D721Med (cell line): Measurements from ENCODE around the gene ATXN1.

Experiments
- DNase-seq: peaks from one replicate; pipeline ENCODE4 v3.0.0; 2011; ENCODE audit warnings: low spot score; ENCODE audit not compliant: insufficient read length
- FAIRE-seq: peaks from 2 replicates; lab custom pipeline; 2011; peaks lifted over from hg19 to GRCh38; lab: Jason Lieb, UNC
- CTCF ChIP-seq: IDR thresholded peaks from 2 replicates; pipeline ENCODE4 v1.5.1; 2012; ENCODE audit warnings: mild to moderate bottlenecking, control low read depth; ENCODE audit not compliant: insufficient read depth; ENCODE audit errors: missing control alignments

The ATXN1 gene

GRCh38 chr6:16355699-16356446 is 405.4 kb downstream of the ATXN1 start:
- no peak for DNase-seq
- no peak for TF ChIP-seq CTCF
- FAIRE-seq = no peak

GRCh38 chr6:16355238-16355637 is 406.0 kb downstream of the ATXN1 start:
- DNase-seq = no peak
- no peak for TF ChIP-seq CTCF
- FAIRE-seq = no peak

- TF ChIP-seq CTCF = no peak
- DNase-seq = no peak
- FAIRE-seq = no peak
Observed at GRCh38 chr6:16354692-16355091, 406.6 kb downstream of the ATXN1 start.

- FAIRE-seq = no peak
- no peak for DNase-seq
- TF ChIP-seq CTCF = no peak
Observed at GRCh38 chr6:16352821-16353438, 408.3 kb downstream of the ATXN1 start.

- FAIRE-seq (no peak), DNase-seq (no peak)
- TF ChIP-seq CTCF = no peak
Observed at GRCh38 chr6:16352258-16352635, 409.0 kb downstream of the ATXN1 start.

GRCh38 chr6:16349544-16349943 is 411.7 kb downstream of the ATXN1 start:
- TF ChIP-seq CTCF = no peak
- no peak for DNase-seq
- FAIRE-seq = no peak

GRCh38 chr6:16346831-16347230 is 414.4 kb downstream of the ATXN1 start:
- FAIRE-seq (no peak), DNase-seq (no peak)
- no peak for TF ChIP-seq CTCF
